NB4 (cell line): ENCODE data around the gene DHX16.

Source experiments
- POLR2A ChIP-seq: IDR thresholded peaks from 2 replicates; pipeline ENCODE4 v1.6.1; 2011; ENCODE audit warnings: mild to moderate bottlenecking; ENCODE audit not compliant: insufficient read length; ENCODE audit errors: extremely low read depth
- TF ChIP-seq, protein P1 (sequence below): IDR thresholded peaks from one replicate; pipeline ENCODE4 v1.5.1; 2012; ENCODE audit warnings: low read depth, low read length
- TF ChIP-seq, protein P2 (sequence below): IDR thresholded peaks from 2 replicates; pipeline ENCODE4 v1.6.1; 2011; ENCODE audit warnings: low read depth, low read length

DNA sequence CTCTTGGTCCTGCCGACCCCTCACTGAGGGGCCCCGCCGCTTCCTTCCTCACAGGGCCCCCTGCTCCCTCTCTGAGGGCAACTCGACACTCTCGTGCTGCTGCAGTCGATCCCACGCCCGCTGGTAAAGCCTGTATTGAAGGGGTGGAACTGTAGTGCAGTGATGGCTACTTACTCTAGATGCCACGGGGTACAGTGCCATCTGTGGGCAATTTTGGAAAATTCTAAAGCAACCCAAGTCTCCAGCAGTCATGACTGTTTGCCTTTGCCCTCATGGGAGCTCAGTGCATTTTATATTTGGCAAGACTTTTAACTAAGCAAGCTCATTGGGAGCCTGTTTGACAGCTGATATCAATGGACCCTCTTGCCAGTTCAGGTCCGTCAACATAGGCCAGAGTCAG is 32.3 kb downstream of the DHX16 start:
- TF ChIP-seq, protein P1, sequence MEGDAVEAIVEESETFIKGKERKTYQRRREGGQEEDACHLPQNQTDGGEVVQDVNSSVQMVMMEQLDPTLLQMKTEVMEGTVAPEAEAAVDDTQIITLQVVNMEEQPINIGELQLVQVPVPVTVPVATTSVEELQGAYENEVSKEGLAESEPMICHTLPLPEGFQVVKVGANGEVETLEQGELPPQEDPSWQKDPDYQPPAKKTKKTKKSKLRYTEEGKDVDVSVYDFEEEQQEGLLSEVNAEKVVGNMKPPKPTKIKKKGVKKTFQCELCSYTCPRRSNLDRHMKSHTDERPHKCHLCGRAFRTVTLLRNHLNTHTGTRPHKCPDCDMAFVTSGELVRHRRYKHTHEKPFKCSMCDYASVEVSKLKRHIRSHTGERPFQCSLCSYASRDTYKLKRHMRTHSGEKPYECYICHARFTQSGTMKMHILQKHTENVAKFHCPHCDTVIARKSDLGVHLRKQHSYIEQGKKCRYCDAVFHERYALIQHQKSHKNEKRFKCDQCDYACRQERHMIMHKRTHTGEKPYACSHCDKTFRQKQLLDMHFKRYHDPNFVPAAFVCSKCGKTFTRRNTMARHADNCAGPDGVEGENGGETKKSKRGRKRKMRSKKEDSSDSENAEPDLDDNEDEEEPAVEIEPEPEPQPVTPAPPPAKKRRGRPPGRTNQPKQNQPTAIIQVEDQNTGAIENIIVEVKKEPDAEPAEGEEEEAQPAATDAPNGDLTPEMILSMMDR = no peak
- no peak for TF ChIP-seq POLR2A
- TF ChIP-seq, protein P2, sequence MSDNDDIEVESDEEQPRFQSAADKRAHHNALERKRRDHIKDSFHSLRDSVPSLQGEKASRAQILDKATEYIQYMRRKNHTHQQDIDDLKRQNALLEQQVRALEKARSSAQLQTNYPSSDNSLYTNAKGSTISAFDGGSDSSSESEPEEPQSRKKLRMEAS = no peak
